DOHH2 (cell line): ENCODE measurements around the gene CD36.

Experiments used
- H3F3A ChIP-seq: fragments of 200-600 bp; sonication (generic), shearing (Covaris generic); 2 replicates; pipeline ENCODE4 v1.6.0; 2016; ENCODE audit warnings: antibody characterized with exemption, mild to moderate bottlenecking; ENCODE audit not compliant: control insufficient read depth, insufficient read depth
- H3K27ac ChIP-seq: fragments of 200-600 bp; sonication (generic); 2 replicates; pipeline ENCODE4 v1.5.1; 2014; ENCODE audit warnings: low read depth, mild to moderate bottlenecking, low read length, moderate library complexity
- H3K27me3 ChIP-seq: fragments of 200-600 bp; sonication (generic); 2 replicates; pipeline ENCODE4 v1.6.1; 2014; ENCODE audit warnings: mild to moderate bottlenecking, low read length, mixed read lengths; ENCODE audit not compliant: control insufficient read depth
- H3K36me3 ChIP-seq: fragments of 200-600 bp; sonication (generic); 2 replicates; pipeline ENCODE4 v1.6.1; 2014; ENCODE audit warnings: mild to moderate bottlenecking, low read length, moderate library complexity, mixed read lengths; ENCODE audit not compliant: control insufficient read depth
- H3K4me1 ChIP-seq: fragments of 200-600 bp; sonication (generic); 2 replicates; pipeline ENCODE4 v1.6.1; 2014; ENCODE audit warnings: mild to moderate bottlenecking, low read length, mixed read lengths; ENCODE audit not compliant: control insufficient read depth
- H3K4me2 ChIP-seq: fragments of 200-600 bp; sonication (generic); 2 replicates; pipeline ENCODE4 v1.6.0; 2014; ENCODE audit warnings: mild to moderate bottlenecking, low read length, moderate library complexity
- H3K4me3 ChIP-seq: fragments of 200-600 bp; sonication (generic); 2 replicates; pipeline ENCODE4 v1.5.1; 2014; ENCODE audit warnings: mild to moderate bottlenecking, low read length, mixed read lengths
- H3K79me2 ChIP-seq: fragments of 200-600 bp; sonication (generic); 2 replicates; pipeline ENCODE4 v1.6.1; 2014; ENCODE audit warnings: mild to moderate bottlenecking, low read length, mixed read lengths; ENCODE audit not compliant: control insufficient read depth
- H3K9me2 ChIP-seq: fragments of 200-600 bp; sonication (generic); replicated peaks from 2 replicates; pipeline ENCODE4 v1.6.1; 2014; ENCODE audit warnings: mild to moderate bottlenecking, low read length, mixed read lengths; ENCODE audit not compliant: control insufficient read depth
- H3K9me3 ChIP-seq: fragments of 200-600 bp; sonication (generic); 2 replicates; pipeline ENCODE4 v1.6.1; 2014; ENCODE audit warnings: antibody characterized with exemption, low read length, mixed read lengths; ENCODE audit not compliant: control insufficient read depth, insufficient read depth
- H4K20me1 ChIP-seq: fragments of 200-600 bp; sonication (generic); 2 replicates; pipeline ENCODE4 v1.6.0; 2014; ENCODE audit warnings: low read depth, mild to moderate bottlenecking, antibody characterized with exemption, low read length, moderate library complexity; ENCODE audit not compliant: control insufficient read depth, insufficient read depth
- EZH2phosphoT487 ChIP-seq: fragments of 200-600 bp; sonication (generic); IDR thresholded peaks from 2 replicates; pipeline ENCODE4 v1.6.1; 2017; ENCODE audit warnings: borderline replicate concordance, mild to moderate bottlenecking, antibody characterized with exemption, low read length, moderate library complexity, mixed read lengths
- TF ChIP-seq, protein P1 (sequence below): fragments of 200-600 bp; sonication (generic); IDR thresholded peaks from one replicate; pipeline ENCODE4 v1.5.1; 2014; ENCODE audit warnings: antibody characterized with exemption, mild to moderate bottlenecking, low read depth, low read length; ENCODE audit not compliant: poor library complexity, severe bottlenecking

The CD36 gene

GRCh38 chr7:80611779-80612178 lies 26.7 kb upstream of the CD36 start:
- no peak overlapping the region for H3K4me2 ChIP-seq
- H3K27ac ChIP-seq = no peak overlapping the region
- no peak for TF ChIP-seq EZH2phosphoT487
- TF ChIP-seq, protein P1, sequence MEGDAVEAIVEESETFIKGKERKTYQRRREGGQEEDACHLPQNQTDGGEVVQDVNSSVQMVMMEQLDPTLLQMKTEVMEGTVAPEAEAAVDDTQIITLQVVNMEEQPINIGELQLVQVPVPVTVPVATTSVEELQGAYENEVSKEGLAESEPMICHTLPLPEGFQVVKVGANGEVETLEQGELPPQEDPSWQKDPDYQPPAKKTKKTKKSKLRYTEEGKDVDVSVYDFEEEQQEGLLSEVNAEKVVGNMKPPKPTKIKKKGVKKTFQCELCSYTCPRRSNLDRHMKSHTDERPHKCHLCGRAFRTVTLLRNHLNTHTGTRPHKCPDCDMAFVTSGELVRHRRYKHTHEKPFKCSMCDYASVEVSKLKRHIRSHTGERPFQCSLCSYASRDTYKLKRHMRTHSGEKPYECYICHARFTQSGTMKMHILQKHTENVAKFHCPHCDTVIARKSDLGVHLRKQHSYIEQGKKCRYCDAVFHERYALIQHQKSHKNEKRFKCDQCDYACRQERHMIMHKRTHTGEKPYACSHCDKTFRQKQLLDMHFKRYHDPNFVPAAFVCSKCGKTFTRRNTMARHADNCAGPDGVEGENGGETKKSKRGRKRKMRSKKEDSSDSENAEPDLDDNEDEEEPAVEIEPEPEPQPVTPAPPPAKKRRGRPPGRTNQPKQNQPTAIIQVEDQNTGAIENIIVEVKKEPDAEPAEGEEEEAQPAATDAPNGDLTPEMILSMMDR = no peak

DNA sequence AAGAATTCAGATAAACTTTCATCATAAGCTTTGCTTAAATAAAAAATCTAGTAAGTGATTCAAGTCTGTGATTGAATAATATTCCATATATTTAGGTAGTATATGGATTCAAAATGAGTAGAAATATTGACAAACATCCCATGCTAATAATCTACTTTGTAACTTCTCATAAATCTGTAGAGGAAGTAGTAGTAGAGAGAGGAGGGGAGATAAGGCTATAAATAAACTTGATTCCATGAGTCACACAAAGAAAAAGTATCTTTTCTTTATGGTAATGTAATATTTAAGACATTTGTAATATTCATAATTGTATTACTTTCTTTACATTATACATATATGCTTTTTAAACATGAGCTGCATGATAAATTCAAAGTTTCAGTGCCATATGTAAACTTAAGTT lies 25.6 kb upstream of the CD36 start:
- no peak for TF ChIP-seq EZH2phosphoT487
- TF ChIP-seq, protein P1 = no peak
- Histone ChIP-seq H3K4me2 (no peak overlapping the region), H3K4me3 (no peak overlapping the region)

More at GRCh38 chr7:80611779-80612178, 26.7 kb upstream of the CD36 start:
- Histone ChIP-seq H4K20me1 (no peaks in the 10 kb centered on the region), H3K9me3 (no peaks in the 10 kb centered on the region), H3F3A (no peaks in the 10 kb centered on the region), H3K9me2 (0 out of 2 replicates have a peak, but pooled peaks cover 3% of the 10 kb centered on the region), H3K4me1 (no peaks in the 10 kb centered on the region), H3K27me3 (no peaks in the 10 kb centered on the region), H3K79me2 (no peaks in the 10 kb centered on the region), H3K36me3 (no peaks in the 10 kb centered on the region), H3K4me3 (no peak overlapping the region)

GRCh38 chr7:80613519-80613918 lies 24.9 kb upstream of the CD36 start:
- Histone ChIP-seq H3K9me3 (no peaks in the 10 kb centered on the region), H3K9me2 (0 out of 2 replicates have a peak, but pooled peaks cover 3% of the 10 kb centered on the region), H3K27ac (no peak overlapping the region), H3K27me3 (no peaks in the 10 kb centered on the region), H3F3A (no peaks in the 10 kb centered on the region), H4K20me1 (no peaks in the 10 kb centered on the region), H3K4me1 (no peaks in the 10 kb centered on the region), H3K4me2 (no peak overlapping the region), H3K79me2 (no peaks in the 10 kb centered on the region), H3K36me3 (no peaks in the 10 kb centered on the region), H3K4me3 (no peak overlapping the region)
- TF ChIP-seq, protein P1 = no peak
- TF ChIP-seq EZH2phosphoT487 = no peak

More for the DNA sequence above, 25.6 kb upstream of the CD36 start:
- Histone ChIP-seq H4K20me1 (no peaks in the 10 kb centered on the region), H3K36me3 (no peaks in the 10 kb centered on the region), H3K9me3 (no peaks in the 10 kb centered on the region), H3F3A (no peaks in the 10 kb centered on the region), H3K9me2 (0 out of 2 replicates have a peak, but pooled peaks cover 3% of the 10 kb centered on the region), H3K79me2 (no peaks in the 10 kb centered on the region), H3K4me1 (no peaks in the 10 kb centered on the region), H3K27me3 (no peaks in the 10 kb centered on the region), H3K27ac (no peak overlapping the region)

GRCh38 chr7:80614851-80615271 lies 23.6 kb upstream of the CD36 start:
- Histone ChIP-seq H4K20me1 (no peaks in the 10 kb centered on the region), H3K27me3 (no peaks in the 10 kb centered on the region), H3K4me1 (no peaks in the 10 kb centered on the region), H3K27ac (no peak overlapping the region), H3K4me3 (no peak overlapping the region), H3K9me2 (0 out of 2 replicates have a peak, but pooled peaks cover 3% of the 10 kb centered on the region), H3F3A (no peaks in the 10 kb centered on the region), H3K36me3 (no peaks in the 10 kb centered on the region), H3K4me2 (no peak overlapping the region), H3K79me2 (no peaks in the 10 kb centered on the region), H3K9me3 (no peaks in the 10 kb centered on the region)
- TF ChIP-seq, protein P1 = no peak
- no peak for TF ChIP-seq EZH2phosphoT487
